NCI-H1092 (cell line): ENCODE data around the gene CGB5.
"Not testable (repeated sequence)": the region's sequence is repeated elsewhere in the genome, so short reads cannot be mapped to it uniquely, and the experiment has no call there.

Experiments
- DNase-seq: peaks from one replicate; lab custom pipeline; 2025; lab: John Stamatoyannopoulos, UW

The CGB5 gene

GRCh38 chr19:49043548-49043947, at the start of gene CGB5:
CGB5 (plus strand) TSS chr19:49043848; CDS start chr19:49044210, 362 bp downstream.
- not testable (repeated sequence) for DNase-seq

GRCh38 chr19:48994035-48994386, 49.6 kb upstream of the CGB5 start:
- no peak for DNase-seq

DNA sequence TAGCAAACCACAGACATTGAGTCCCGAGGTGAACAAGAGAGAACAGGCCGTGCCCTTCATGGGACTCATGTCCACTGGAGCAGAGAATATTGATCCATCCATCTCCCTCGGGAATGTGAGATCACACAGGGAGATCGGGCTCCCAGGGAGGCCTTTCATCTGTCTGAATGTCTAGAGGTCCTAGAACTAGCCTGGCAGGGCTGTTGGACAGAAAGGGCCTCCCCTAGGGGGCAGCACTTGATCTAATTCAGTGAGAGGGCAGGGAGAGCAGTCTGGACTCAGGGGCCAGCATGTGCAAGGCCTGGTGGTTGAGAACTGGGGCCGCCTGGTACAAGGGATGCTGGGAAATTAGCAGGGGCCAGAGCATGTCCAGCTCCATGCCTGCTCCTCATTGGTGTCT, 45.7 kb upstream of the CGB5 start:
- DNase-seq, result peak; percentile 9

DNA sequence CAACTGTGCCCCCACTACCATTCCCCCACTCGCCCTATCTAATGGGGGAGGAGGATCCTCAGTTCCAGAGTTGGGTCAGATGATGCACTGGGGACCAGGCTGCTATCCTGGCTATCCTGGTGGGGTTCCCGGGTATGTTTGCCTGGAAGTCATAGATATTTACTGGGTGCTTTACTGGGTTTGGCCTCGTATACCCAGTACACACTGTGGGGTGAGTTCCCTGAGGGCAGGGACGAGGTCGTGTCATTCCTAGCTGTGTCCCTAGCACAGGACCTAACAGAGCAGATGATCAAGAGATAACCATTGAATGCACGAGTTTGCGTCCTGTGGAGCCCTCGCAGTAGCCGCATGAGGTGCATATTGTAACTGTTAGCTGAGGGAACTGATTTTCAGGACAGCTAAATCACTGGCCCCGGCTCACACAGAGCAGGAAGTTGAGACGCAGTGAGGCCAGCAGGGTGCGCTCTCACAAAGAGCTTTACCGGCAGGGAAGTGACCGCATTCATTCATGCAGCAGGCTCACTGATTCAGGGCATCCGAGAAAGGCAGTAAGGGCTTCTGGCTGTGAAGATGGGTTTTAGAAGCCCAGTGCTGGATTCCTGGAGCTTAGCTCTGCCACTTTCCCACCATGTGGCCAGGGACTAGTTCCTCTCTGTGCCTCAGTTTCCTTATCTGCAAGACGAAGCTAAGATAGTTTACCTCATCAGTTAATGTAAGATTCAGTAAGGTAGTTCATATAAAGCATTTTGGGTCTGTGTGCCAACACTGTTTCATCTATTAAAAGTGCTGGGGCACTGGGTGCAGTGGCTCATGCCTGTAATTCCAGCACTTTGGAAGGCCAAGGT, 43.9 kb upstream of the CGB5 start:
- no peak for DNase-seq

GRCh38 chr19:49004133-49004532, 39.5 kb upstream of the CGB5 start:
- DNase-seq, result no peak

- no peak for DNase-seq
These were observed 38.6 kb upstream of the CGB5 start for GRCh38 chr19:49004964-49005614.

DNA sequence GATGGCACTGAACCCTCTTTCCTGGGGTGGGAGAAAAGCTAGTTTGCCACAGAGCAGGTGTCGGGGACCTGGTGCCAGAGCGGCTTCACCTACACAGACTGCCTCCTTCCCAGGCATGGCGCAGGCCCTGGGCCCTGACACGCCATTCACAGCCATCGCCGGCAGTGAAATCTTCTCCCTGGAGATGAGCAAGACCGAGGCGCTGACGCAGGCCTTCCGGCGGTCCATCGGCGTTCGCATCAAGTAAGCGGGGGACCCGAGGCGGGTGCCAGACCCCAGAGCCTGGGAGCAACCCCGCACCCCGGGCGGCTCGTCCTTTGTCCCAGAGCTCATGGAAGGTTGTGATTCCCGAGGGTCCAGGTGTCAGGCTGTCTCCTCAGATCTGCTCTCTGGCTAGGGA, 36.7 kb upstream of the CGB5 start:
- DNase-seq, result no peak

DNA sequence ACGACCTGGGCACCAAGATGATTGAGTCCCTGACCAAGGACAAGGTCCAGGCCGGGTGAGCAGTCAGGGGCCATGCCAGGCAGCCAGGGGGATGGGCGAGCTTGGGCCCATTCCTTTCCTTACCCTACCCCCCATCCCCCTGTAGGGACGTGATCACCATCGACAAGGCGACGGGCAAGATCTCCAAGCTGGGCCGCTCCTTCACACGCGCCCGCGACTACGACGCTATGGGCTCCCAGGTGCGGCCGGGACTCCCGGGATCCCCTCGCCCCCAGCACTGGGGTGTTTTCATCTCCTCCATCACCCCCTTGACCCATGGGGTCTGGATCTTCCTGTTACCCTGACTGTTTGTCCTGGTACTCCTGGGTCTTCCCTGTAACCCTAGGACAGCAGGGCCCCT, 33.8 kb upstream of the CGB5 start:
- no peak for DNase-seq

- no peak for DNase-seq
These were observed 33.2 kb upstream of the CGB5 start for GRCh38 chr19:49010453-49010852.

DNA sequence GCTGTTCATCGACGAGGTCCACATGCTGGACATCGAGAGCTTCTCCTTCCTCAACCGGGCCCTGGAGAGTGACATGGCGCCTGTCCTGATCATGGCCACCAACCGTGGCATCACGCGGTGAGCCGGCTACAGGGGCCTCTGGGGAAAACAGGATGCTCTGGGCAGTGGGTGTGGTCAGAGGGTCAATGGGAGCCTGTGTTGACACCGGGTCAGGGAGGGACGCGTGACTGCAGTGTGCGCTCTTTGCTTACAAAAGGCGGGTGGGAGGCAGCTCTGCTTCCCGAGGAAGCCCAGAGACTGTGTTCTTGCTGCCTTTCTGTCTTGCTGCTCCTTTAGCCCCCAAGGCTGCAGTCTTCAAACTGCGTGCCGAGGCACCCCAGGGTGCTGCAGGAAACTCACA, 32.5 kb upstream of the CGB5 start:
- DNase-seq, result no peak

GRCh38 chr19:49014123-49014869, 29.4 kb upstream of the CGB5 start:
- no peak for DNase-seq

DNA sequence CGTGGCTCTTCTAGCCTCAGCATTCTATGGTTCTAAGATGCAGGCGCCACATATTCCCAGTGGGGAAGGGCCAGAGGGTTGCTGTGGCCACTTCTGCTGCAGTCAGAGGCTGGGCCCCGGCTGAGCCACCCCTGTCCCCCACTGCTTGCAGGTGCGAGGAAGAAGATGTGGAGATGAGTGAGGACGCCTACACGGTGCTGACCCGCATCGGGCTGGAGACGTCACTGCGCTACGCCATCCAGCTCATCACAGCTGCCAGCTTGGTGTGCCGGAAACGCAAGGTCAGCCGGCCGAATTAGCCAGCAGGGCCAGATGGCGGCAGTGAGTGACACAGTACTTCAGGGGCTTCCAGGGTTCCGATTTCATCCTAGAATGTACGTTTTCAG, 28.8 kb upstream of the CGB5 start:
- no peak for DNase-seq

GRCh38 chr19:49016067-49016839, 27.4 kb upstream of the CGB5 start:
- DNase-seq, result no peak

DNA sequence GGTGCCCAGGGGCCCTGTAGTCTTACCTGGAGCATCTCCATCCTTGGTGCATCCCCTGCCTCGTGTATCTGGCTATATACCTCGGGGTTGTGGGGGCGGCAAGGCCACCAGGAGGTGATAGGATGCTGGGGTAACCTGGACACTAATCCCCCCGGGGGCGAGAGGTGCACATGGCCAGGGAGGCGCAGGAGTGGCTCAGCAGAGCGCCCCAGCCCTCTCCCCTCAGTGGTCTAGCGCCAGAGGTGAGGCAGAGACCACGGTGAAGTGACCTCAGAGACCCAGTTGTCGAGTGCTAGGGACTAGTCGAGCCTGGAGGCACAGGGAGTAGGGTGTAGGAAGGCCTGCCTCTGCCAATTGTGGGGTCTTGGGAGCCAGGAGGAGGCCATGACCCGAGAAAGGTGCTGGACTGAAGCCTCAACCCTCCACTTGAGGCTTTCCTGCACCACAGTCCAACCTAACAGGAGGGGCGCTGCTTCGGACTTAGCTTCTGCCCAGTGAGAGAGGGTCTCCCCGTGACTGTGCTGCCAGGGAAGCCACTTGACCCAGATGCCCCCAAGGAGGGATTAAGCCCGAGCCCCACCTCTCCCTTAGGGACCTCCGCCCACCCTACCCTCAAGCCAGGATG, 26.5 kb upstream of the CGB5 start, which contains the start of gene LHB:
TSS of gene LHB (minus strand) at position 51 of the 625 bp plus-strand sequence. CDS start at position 41, 10 bp downstream.
- no peak for DNase-seq

DNA sequence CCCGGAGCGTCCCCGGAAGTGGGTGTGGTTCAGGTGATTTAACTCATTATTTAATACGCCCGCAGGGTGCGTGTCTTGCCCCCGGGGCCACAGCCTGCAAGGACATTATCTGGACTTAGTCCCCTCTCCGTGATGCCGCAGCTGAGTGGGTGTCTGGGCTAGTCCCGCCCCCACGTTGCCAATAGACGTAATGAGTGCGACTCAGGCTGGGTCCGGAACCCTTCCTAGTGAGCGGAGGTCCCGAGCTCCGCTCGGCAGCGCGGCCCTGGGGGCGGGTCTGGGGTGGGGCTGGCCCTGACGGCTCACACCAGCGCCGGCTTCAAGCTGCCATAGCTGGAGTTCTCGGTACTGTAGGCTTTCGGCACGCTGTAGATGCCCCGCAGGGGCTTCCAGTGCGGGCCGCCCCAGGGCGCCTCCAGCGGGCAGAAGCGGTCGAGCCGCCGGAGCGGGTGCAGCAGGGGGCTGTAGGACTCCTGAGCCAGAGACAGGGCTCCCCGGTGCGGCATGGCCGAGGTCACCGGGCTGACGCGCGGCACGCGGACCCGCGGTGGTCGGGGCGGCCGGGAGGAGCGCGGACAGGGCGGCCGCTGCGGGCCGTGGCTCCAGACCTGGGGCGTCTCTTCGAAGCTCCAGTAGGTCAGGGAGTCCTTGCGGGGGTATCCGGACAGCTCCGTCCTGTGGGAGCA, 25.8 kb upstream of the CGB5 start:
- DNase-seq, result no peak

GRCh38 chr19:49018388-49019241, 25.0 kb upstream of the CGB5 start:
- DNase-seq, result not testable (repeated sequence)

GRCh38 chr19:49019242-49019932, 24.3 kb upstream of the CGB5 start:
- DNase-seq, result peak; percentile 10

DNA sequence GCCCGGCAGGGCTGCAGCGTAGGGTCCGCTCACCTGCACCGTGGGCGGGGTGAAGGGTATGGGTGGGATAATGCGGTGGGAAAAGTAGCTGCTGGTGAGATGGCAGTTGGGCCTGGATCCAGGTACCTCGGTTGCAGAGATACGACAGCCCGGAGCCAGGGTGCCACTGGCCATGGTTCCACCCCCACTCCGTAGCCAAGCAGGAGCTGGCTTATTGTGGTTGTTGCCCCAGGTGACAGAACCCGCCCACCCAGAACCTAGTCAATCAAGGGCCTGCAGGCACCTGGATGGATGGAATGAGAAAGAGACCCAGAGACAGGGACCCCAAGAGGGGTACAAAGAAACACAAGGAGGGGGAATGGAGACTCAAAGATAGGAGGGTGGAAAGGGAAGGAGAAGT, 23.3 kb upstream of the CGB5 start:
- no peak for DNase-seq
